Nephron (organoid): ENCODE results near the gene TLR6.

Experiments used
- H3K27ac Mint-ChIP-seq, 3 experiments: 2 replicates each; pipeline ENCODE4 v1.8.0; 2020; ENCODE audit warnings: mixed read lengths in 3 of 3, mild to moderate bottlenecking in 2 of 3, moderate library complexity in 1 of 3
- H3K27me3 Mint-ChIP-seq: 2 replicates; pipeline ENCODE4 v1.8.0; 2021; ENCODE audit warnings: low read depth, mild to moderate bottlenecking, moderate library complexity, mixed read lengths
- H3K36me3 Mint-ChIP-seq: 2 replicates; pipeline ENCODE4 v1.8.0; 2020; ENCODE audit warnings: low read depth, mixed read lengths
- H3K4me1 Mint-ChIP-seq: 2 replicates; pipeline ENCODE4 v1.8.0; 2020; ENCODE audit warnings: mixed read lengths
- H3K4me3 Mint-ChIP-seq, 3 experiments: 2 replicates each; pipeline ENCODE4 v1.8.0; 2020; ENCODE audit warnings: mild to moderate bottlenecking in 3 of 3, mixed read lengths in 3 of 3, moderate library complexity in 2 of 3
- H3K9me3 Mint-ChIP-seq: 2 replicates; pipeline ENCODE4 v1.8.0; 2020; ENCODE audit warnings: mixed read lengths
- CTCF ChIP-seq, 3 experiments: fragments of 200-600 bp; sonication (generic); IDR thresholded peaks; one replicate each; pipeline ENCODE4 v1.5.0; 2021; ENCODE audit warnings: antibody characterized with exemption in 3 of 3; ENCODE audit not compliant: unreplicated experiment in 3 of 3

TLR6 gene

DNA sequence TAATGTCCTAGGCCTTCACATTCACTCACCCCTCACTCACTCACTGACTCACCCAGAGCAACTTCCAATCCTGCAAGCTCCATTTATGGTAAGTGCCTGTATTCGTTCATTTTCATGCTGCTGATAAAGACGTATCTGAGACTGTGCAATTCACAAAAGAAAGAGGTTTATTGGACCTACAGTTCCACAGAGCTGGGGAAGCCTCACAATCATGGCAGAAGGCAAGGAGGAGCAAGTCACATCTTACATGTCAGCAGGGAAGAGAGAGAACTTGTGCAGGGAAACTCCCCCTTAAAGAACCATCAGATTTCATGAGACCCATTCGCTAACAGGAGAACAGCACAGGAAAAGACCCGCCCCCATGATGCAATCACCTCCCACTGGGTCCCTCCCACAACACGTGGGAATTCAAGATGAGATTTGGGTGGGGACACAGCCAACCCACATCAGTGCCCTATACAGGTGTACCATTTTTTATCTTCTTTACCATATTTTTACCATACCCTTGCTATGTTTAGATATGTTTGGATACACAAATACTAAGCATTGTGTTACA, 33.8 kb downstream of the TLR6 start:
- Mint-ChIP-seq H3K27ac (no peak overlapping the region), H3K4me3 (no peak overlapping the region), H3K9me3 (peaks cover 9% of the 10 kb centered on the region), H3K27me3 (no peaks in the 10 kb centered on the region), H3K36me3 (no peaks in the 10 kb centered on the region), H3K4me1 (no peaks in the 10 kb centered on the region)
- TF ChIP-seq CTCF (IDR thresholded peaks at IDR 0.05; ENCODE audit: unreplicated experiment in 3 of 3): no peak

DNA sequence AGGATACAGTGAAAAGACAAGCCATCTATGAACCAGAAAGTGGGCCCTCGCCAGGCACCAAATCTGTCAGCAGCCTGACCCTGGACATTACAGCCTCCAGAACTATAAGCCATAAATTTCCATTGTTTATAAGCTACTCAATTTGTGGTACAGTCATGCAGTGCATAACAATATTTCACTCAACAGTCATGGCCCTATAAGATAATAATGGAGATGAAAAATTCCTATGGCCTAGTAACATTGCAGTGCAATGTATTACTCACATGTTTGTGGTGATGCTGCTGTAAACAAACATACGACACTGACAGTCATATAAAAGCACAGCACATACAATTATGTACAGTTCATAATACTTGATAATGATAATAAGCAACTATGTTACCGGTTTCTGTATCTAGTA, 34.9 kb downstream of the TLR6 start:
- TF ChIP-seq CTCF (IDR thresholded peaks at IDR 0.05; ENCODE audit: unreplicated experiment in 3 of 3): no peak
- Mint-ChIP-seq H3K27ac (no peak overlapping the region), H3K4me1 (no peaks in the 10 kb centered on the region), H3K36me3 (no peaks in the 10 kb centered on the region), H3K4me3 (no peak overlapping the region), H3K9me3 (peaks cover 9% of the 10 kb centered on the region), H3K27me3 (no peaks in the 10 kb centered on the region)

DNA sequence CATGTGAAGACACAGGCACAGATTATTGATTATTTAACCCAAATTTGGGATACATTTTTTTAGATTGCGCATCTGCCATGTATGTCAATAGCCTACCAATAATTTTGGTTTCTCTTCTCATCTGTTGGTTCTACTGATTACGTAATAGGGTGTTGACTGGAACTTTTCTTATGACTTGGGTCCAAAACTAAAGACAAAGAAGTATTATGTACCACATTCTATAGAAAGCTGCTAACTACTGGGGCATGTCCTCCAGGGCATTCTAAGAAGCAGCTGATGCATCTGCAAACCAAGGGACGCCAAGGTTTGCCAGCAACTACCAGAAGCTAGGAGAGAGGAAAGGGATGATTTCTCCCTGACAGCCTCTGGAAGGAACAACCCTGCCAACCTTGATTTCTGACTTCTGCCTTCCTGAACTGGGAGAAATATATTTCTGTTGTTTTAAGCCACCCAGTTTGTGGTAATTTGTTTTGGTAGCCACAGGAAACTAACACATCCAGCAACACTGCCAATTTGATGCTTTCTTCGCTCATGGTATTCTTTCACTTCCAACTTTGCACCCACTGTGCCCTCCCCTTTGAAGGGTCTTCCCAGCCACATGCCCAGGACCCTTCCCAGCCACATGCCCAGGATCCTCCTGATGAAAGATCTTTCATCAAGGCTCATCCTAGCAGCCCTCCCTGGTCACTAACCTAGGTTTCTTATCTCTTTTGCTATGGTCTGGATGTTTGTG, 36.1 kb downstream of the TLR6 start:
- Mint-ChIP-seq H3K9me3 (peaks cover 9% of the 10 kb centered on the region), H3K27me3 (no peaks in the 10 kb centered on the region), H3K4me1 (no peaks in the 10 kb centered on the region), H3K36me3 (no peaks in the 10 kb centered on the region), H3K4me3 (no peak overlapping the region), H3K27ac (no peak overlapping the region)
- TF ChIP-seq CTCF (IDR thresholded peaks at IDR 0.05; ENCODE audit: unreplicated experiment in 3 of 3): no peak

- Mint-ChIP-seq H3K36me3 (no peaks in the 10 kb centered on the region), H3K9me3 (peaks cover 9% of the 10 kb centered on the region), H3K27me3 (no peaks in the 10 kb centered on the region), H3K4me3 (no peak overlapping the region), H3K4me1 (no peaks in the 10 kb centered on the region), H3K27ac (no peak overlapping the region)
- no peak for TF ChIP-seq CTCF (IDR thresholded peaks at IDR 0.05; ENCODE audit: unreplicated experiment in 3 of 3)
Observed at GRCh38 chr4:38819569-38819968, 37.0 kb downstream of the TLR6 start.

GRCh38 chr4:38818441-38818976, 38.1 kb downstream of the TLR6 start:
- Mint-ChIP-seq H3K4me3 (no peak overlapping the region), H3K36me3 (no peaks in the 10 kb centered on the region), H3K9me3 (peaks cover 9% of the 10 kb centered on the region), H3K4me1 (no peaks in the 10 kb centered on the region), H3K27ac (no peak overlapping the region), H3K27me3 (no peaks in the 10 kb centered on the region)
- no peak for TF ChIP-seq CTCF (IDR thresholded peaks at IDR 0.05; ENCODE audit: unreplicated experiment in 3 of 3)
